ENCODE results near the gene HSP90AA1. TPM values are rescaled to one million over a fixed set of nuclear protein-coding genes. Genes with fewer than 3 reads are reported as not detected.

HSP90AA1 gene
- total RNA-seq, 1 donor from 2014 or later, result 277 TPM

DNA sequence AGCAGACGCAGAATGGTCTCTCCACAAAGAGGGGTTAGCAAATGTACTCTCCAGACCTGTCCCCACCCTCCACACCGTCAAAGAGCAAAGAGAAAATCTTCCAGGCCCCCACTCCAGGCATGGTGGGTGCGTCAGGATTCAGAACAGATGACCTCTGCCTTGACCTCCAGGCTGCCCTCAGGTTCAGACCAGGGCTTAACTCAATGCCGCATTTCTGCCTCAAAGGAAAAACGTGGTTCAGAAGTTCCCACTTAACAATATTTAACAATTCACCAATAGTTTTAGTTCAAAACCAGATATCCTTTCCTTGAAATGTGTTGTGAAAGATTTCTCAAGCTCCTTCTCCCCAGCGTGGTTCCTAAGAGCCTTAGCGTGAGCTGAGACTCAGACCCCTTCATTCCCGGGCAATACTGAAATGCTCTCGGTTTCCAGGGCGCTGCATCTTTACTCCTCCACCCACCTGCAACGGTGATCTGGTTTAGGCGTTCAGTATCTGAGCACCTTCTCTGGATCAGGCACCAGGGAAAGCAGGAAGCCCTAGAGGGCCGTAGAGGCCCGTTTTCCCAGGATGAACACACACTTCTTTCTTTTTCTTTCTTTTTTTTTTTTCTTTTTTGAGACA lies 22.9 kb downstream of the HSP90AA1 start:
- Histone ChIP-seq H3K36me3 (no peaks in the 10 kb centered on the region), H3K4me1 (peaks cover 11% of the 10 kb centered on the region), H3K9me3 (no peaks in the 10 kb centered on the region), H3K27ac (peak overlapping the region; percentile 27), H3K4me3 (no peak overlapping the region), H3K27me3 (no peaks in the 10 kb centered on the region)
- TF ChIP-seq POLR2AphosphoS5 (IDR thresholded peaks at IDR 0.05; ENCODE audit: insufficient read depth in 1 of 2, low read depth in 1 of 2) (no peak), POLR2A (IDR thresholded peaks at IDR 0.05) (no peak)
- TF ChIP-seq, protein P1, sequence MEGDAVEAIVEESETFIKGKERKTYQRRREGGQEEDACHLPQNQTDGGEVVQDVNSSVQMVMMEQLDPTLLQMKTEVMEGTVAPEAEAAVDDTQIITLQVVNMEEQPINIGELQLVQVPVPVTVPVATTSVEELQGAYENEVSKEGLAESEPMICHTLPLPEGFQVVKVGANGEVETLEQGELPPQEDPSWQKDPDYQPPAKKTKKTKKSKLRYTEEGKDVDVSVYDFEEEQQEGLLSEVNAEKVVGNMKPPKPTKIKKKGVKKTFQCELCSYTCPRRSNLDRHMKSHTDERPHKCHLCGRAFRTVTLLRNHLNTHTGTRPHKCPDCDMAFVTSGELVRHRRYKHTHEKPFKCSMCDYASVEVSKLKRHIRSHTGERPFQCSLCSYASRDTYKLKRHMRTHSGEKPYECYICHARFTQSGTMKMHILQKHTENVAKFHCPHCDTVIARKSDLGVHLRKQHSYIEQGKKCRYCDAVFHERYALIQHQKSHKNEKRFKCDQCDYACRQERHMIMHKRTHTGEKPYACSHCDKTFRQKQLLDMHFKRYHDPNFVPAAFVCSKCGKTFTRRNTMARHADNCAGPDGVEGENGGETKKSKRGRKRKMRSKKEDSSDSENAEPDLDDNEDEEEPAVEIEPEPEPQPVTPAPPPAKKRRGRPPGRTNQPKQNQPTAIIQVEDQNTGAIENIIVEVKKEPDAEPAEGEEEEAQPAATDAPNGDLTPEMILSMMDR (IDR thresholded peaks at IDR 0.05), result no peak
- intact Hi-C loops (cut with DNase I), result no loop called here
- DNase-seq (ENCODE audit: extremely low spot score in 2 of 2), result no peak

DNA sequence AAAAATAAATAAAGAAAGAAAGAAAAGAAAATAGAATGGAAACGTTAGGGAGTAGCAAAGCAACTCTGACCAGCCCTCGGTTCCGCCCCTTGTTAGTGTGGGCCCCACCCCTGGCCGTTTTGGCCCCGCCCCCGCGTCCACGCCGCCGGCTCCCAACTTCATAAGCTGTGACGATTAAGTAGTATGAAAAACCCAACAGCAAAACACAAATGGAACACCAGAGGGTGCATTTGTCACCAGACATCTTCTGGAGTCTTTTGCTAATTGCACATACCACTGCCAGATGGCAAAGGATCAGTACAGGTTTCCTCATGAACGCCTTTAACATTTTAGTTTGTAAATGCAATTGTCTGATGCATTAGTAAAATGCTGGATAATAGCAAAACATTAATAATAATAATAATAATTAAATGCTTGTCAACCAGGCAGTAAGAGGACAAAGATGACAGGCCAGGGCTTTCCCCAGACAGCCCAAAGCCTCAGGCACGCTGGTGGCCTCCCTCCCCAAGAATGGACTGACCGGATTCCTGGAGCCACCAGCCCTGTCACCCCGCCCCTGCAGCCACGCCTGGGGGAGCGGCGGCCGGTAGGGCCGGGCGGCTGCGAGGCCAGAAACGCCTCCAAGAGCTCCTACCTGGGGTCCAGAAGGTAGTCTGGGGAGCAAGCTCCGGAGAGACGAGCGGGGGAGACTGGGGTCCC lies 23.6 kb downstream of the HSP90AA1 start:
- intact Hi-C loops (cut with DNase I), result no loop called here
- Histone ChIP-seq H3K9me3 (no peaks in the 10 kb centered on the region), H3K4me3 (no peak overlapping the region), H3K4me1 (peaks cover 11% of the 10 kb centered on the region), H3K27ac (peak overlapping the region; percentile 27), H3K36me3 (no peaks in the 10 kb centered on the region), H3K27me3 (no peaks in the 10 kb centered on the region)
- DNase-seq (ENCODE audit: extremely low spot score in 2 of 2), result no peak
- no peak for TF ChIP-seq POLR2A (IDR thresholded peaks at IDR 0.05)
- peak; percentile 13 to 56 for TF ChIP-seq POLR2AphosphoS5 (IDR thresholded peaks at IDR 0.05; ENCODE audit: insufficient read depth in 1 of 2, low read depth in 1 of 2)
- TF ChIP-seq, protein P1 (IDR thresholded peaks at IDR 0.05), result peak in 1 of 3 experiments; percentile 37

DNA sequence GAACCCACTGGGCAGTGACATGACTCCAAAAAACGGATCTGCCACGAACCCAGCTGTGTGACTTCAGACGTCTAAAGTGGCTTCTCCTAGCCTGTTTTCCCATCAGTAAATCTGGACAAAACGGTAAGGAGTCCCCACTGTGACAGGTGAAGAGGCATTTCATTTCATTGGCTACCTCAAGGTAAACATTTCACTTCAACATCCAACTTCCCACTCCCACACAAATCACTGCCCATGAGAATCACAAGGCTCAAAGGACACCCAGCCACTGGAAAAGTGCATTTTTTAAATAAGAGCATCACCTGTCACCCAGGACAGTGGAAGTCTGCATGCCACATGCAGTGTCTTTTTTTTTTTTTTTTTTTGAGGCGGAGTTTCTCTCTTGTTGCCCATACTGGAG lies 27.9 kb downstream of the HSP90AA1 start:
- no peaks in the 10 kb centered on the region for H3K36me3 ChIP-seq
- H3K9me3 ChIP-seq, result no peaks in the 10 kb centered on the region
- no peak for TF ChIP-seq POLR2A (IDR thresholded peaks at IDR 0.05)
- TF ChIP-seq, protein P1 (IDR thresholded peaks at IDR 0.05), result no peak
- TF ChIP-seq POLR2AphosphoS5 (IDR thresholded peaks at IDR 0.05; ENCODE audit: insufficient read depth in 1 of 2, low read depth in 1 of 2), result no peak
- H3K27ac ChIP-seq, result no peak overlapping the region
- intact Hi-C loops (cut with DNase I), result no loop called here
- no peak for DNase-seq (ENCODE audit: extremely low spot score in 2 of 2)
- peaks cover 18% of the 10 kb centered on the region for H3K4me1 ChIP-seq
- H3K4me3 ChIP-seq, result no peak overlapping the region
- no peaks in the 10 kb centered on the region for H3K27me3 ChIP-seq

DNA sequence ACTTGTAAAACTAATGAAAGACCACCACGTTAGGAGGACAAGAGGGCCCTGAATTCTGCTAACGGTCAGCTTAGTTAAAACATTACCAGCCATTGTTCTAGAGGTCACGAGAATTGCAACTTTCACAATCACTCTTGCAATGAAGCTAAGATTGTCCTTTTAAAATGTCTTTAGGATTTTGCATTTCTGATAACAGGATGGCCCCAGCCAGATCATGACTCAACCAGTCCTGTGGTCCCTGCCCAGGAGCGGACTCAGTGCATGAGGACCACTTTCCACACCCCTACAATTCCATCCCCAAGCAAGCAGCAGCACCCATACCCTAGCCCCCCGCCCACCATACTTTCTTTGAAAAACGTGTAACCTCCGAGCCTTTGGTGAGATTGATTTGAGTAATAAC lies 28.7 kb downstream of the HSP90AA1 start:
- H3K9me3 ChIP-seq, result no peaks in the 10 kb centered on the region
- intact Hi-C loops (cut with DNase I), result no loop called here
- H3K27ac ChIP-seq, result no peak overlapping the region
- TF ChIP-seq, protein P1 (IDR thresholded peaks at IDR 0.05), result no peak
- TF ChIP-seq POLR2AphosphoS5 (IDR thresholded peaks at IDR 0.05; ENCODE audit: insufficient read depth in 1 of 2, low read depth in 1 of 2) (no peak), POLR2A (IDR thresholded peaks at IDR 0.05) (no peak)
- H3K4me1 ChIP-seq, result peaks cover 12% of the 10 kb centered on the region
- no peaks in the 10 kb centered on the region for H3K36me3 ChIP-seq
- DNase-seq (ENCODE audit: extremely low spot score in 2 of 2), result no peak
- no peak overlapping the region for H3K4me3 ChIP-seq
- no peaks in the 10 kb centered on the region for H3K27me3 ChIP-seq
